Measurements from ENCODE around the gene POLG. TPM values are rescaled to one million over a fixed set of nuclear protein-coding genes. Genes with fewer than 3 reads are reported as not detected.
A peak's percentile ranks its signal among the peaks of the same experiment; 100 is the strongest.

The POLG gene
- total RNA-seq, 1 donor from 2014 or later = 25.2 TPM

- H3K9me3 ChIP-seq (ENCODE audit: low read depth) = no peaks in the 10 kb centered on the region
- H3K79me2 ChIP-seq (ENCODE audit: low read depth) = no peaks in the 10 kb centered on the region
- Mint-ChIP-seq H3K27me3 (ENCODE audit: insufficient read depth, low read depth) (peaks cover 85% of the 10 kb centered on the region), H3K36me3 (no peaks in the 10 kb centered on the region), H3K4me1 (peaks cover 31% of the 10 kb centered on the region), H3K4me3 (peak overlapping the region; percentile 21), H3K27ac (no peak overlapping the region), H3K9me3 (peaks cover 10% of the 10 kb centered on the region)
- H3K9ac ChIP-seq = no peak overlapping the region
- no peak overlapping the region for H3K27ac ChIP-seq
- peaks cover 99% of the 10 kb centered on the region for H4K20me1 ChIP-seq (ENCODE audit: low read depth)
- no peak overlapping the region for H2AFZ ChIP-seq (replicated peaks)
- no peaks in the 10 kb centered on the region for H3K36me3 ChIP-seq
- TF ChIP-seq, protein P1, sequence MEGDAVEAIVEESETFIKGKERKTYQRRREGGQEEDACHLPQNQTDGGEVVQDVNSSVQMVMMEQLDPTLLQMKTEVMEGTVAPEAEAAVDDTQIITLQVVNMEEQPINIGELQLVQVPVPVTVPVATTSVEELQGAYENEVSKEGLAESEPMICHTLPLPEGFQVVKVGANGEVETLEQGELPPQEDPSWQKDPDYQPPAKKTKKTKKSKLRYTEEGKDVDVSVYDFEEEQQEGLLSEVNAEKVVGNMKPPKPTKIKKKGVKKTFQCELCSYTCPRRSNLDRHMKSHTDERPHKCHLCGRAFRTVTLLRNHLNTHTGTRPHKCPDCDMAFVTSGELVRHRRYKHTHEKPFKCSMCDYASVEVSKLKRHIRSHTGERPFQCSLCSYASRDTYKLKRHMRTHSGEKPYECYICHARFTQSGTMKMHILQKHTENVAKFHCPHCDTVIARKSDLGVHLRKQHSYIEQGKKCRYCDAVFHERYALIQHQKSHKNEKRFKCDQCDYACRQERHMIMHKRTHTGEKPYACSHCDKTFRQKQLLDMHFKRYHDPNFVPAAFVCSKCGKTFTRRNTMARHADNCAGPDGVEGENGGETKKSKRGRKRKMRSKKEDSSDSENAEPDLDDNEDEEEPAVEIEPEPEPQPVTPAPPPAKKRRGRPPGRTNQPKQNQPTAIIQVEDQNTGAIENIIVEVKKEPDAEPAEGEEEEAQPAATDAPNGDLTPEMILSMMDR (IDR thresholded peaks at IDR 0.05) = no peak
- peak; percentile 17 for TF ChIP-seq EZH2 (IDR thresholded peaks at IDR 0.05)
- TF ChIP-seq EZH2phosphoT487 (IDR thresholded peaks at IDR 0.05) = peak; percentile 14
- peaks cover 100% of the 10 kb centered on the region for H3K27me3 ChIP-seq
- H3K4me2 ChIP-seq = no peak overlapping the region
- peaks cover 12% of the 10 kb centered on the region for H3K4me1 ChIP-seq
- H3F3A ChIP-seq (ENCODE audit: low read depth) = peaks cover 27% of the 10 kb centered on the region
- DNase-seq (ENCODE audit: low spot score) = no peak
- H3K4me3 ChIP-seq = no peak overlapping the region
Observed at GRCh38 chr15:89365462-89366065, 30.9 kb upstream of the POLG start.

GRCh38 chr15:89364741-89365450 lies 30.3 kb upstream of the POLG start:
- H3K9me3 ChIP-seq (ENCODE audit: low read depth) = no peaks in the 10 kb centered on the region
- no peak overlapping the region for H3K4me3 ChIP-seq
- H3K27me3 ChIP-seq = peaks cover 100% of the 10 kb centered on the region
- peak; percentile 63 for DNase-seq (ENCODE audit: low spot score)
- no peaks in the 10 kb centered on the region for H3K79me2 ChIP-seq (ENCODE audit: low read depth)
- H3K9ac ChIP-seq = no peak overlapping the region
- peaks cover 14% of the 10 kb centered on the region for H3K4me1 ChIP-seq
- H3K36me3 ChIP-seq = no peaks in the 10 kb centered on the region
- peaks cover 10% of the 10 kb centered on the region for H3K9me3 Mint-ChIP-seq
- peak overlapping the region; percentile 10 for H3K4me3 Mint-ChIP-seq
- peaks cover 28% of the 10 kb centered on the region for H3F3A ChIP-seq (ENCODE audit: low read depth)
- H3K27ac Mint-ChIP-seq = no peak overlapping the region
- H3K36me3 Mint-ChIP-seq = no peaks in the 10 kb centered on the region
- H3K27me3 Mint-ChIP-seq (ENCODE audit: insufficient read depth, low read depth) = peaks cover 84% of the 10 kb centered on the region
- H3K4me1 Mint-ChIP-seq = peaks cover 34% of the 10 kb centered on the region
- TF ChIP-seq, protein P1 (IDR thresholded peaks at IDR 0.05) = no peak
- TF ChIP-seq EZH2phosphoT487 (IDR thresholded peaks at IDR 0.05) = peak; percentile 26
- TF ChIP-seq EZH2 (IDR thresholded peaks at IDR 0.05) = peak; percentile 13
- H3K27ac ChIP-seq = no peak overlapping the region
- no peak overlapping the region for H3K4me2 ChIP-seq
- H4K20me1 ChIP-seq (ENCODE audit: low read depth) = peaks cover 99% of the 10 kb centered on the region
- H2AFZ ChIP-seq (replicated peaks) = no peak overlapping the region

DNA sequence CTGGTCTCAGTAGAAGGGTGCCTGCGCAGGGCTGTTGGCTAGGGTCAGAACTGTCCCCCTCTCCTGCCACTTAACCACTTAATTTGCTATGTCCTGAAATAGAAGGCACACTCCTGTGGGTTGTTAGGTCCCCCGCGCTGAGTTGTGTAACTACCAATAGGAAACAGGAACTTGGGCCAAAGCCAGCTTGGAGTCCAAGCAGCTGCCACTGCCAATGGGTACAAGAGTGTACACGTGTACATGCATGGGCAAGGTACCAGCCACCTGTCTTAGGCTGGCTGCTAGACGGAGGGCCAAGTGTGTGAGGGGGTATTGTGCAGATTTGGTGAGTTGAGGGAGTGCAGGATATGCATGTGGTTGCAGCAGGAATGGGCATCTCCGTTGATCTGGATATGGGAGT lies 29.7 kb upstream of the POLG start:
- TF ChIP-seq EZH2phosphoT487 (IDR thresholded peaks at IDR 0.05) (no peak), EZH2 (IDR thresholded peaks at IDR 0.05) (no peak)
- TF ChIP-seq, protein P1 (IDR thresholded peaks at IDR 0.05) = no peak
- Histone ChIP-seq H3K36me3 (no peaks in the 10 kb centered on the region), H3F3A (ENCODE audit: low read depth) (peaks cover 30% of the 10 kb centered on the region), H3K79me2 (ENCODE audit: low read depth) (no peaks in the 10 kb centered on the region), H3K4me1 (peaks cover 17% of the 10 kb centered on the region), H3K4me3 (no peak overlapping the region), H3K9me3 (ENCODE audit: low read depth) (no peaks in the 10 kb centered on the region), H4K20me1 (ENCODE audit: low read depth) (peaks cover 99% of the 10 kb centered on the region), H3K9ac (no peak overlapping the region), H2AFZ (replicated peaks) (no peak overlapping the region), H3K27ac (no peak overlapping the region), H3K27me3 (peaks cover 100% of the 10 kb centered on the region), H3K4me2 (no peak overlapping the region)
- peaks cover 8% of the 10 kb centered on the region for H3K9me3 Mint-ChIP-seq
- H3K4me1 Mint-ChIP-seq = peaks cover 34% of the 10 kb centered on the region
- peak overlapping the region; percentile 46 for H3K27ac Mint-ChIP-seq
- peaks cover 84% of the 10 kb centered on the region for H3K27me3 Mint-ChIP-seq (ENCODE audit: insufficient read depth, low read depth)
- no peak for DNase-seq (ENCODE audit: low spot score)
- no peaks in the 10 kb centered on the region for H3K36me3 Mint-ChIP-seq
- H3K4me3 Mint-ChIP-seq = peak overlapping the region; percentile 21
